AG04449 (cell line): ENCODE measurements around the gene YIPF2.
A peak's percentile ranks its signal among the peaks of the same experiment; 100 is the strongest.

Experiments
- CTCF ChIA-PET: fragments of 350-600 bp; formaldehyde crosslinking; extraction: SDS; loops from one replicate; lab custom pipeline; 2021; ENCODE audit warnings: antibody characterized with exemption; lab: Yijun Ruan, JAX
- POLR2A ChIA-PET: fragments of 400-600, 350-600 bp; formaldehyde crosslinking; extraction: SDS; loops from one replicate; lab custom pipeline; 2020; ENCODE audit warnings: antibody characterized with exemption, inconsistent platforms; lab: Yijun Ruan, JAX
- DNase-seq: peaks from one replicate; pipeline ENCODE4 v3.0.0-alpha.2; 2010; ENCODE audit warnings: low read depth, low spot score
- H3K4me3 ChIP-seq: 2 replicates; pipeline ENCODE4 v1.5.1; 2011; ENCODE audit warnings: low read depth, mild to moderate bottlenecking, control low read depth, low read length
- TF ChIP-seq, protein P1 (sequence below): IDR thresholded peaks from one replicate; pipeline ENCODE4 v1.5.1; 2011; ENCODE audit warnings: mild to moderate bottlenecking, moderate library complexity, low read length, control low read depth, inconsistent platforms; ENCODE audit not compliant: insufficient read depth; ENCODE audit errors: missing control alignments

Gene YIPF2

DNA sequence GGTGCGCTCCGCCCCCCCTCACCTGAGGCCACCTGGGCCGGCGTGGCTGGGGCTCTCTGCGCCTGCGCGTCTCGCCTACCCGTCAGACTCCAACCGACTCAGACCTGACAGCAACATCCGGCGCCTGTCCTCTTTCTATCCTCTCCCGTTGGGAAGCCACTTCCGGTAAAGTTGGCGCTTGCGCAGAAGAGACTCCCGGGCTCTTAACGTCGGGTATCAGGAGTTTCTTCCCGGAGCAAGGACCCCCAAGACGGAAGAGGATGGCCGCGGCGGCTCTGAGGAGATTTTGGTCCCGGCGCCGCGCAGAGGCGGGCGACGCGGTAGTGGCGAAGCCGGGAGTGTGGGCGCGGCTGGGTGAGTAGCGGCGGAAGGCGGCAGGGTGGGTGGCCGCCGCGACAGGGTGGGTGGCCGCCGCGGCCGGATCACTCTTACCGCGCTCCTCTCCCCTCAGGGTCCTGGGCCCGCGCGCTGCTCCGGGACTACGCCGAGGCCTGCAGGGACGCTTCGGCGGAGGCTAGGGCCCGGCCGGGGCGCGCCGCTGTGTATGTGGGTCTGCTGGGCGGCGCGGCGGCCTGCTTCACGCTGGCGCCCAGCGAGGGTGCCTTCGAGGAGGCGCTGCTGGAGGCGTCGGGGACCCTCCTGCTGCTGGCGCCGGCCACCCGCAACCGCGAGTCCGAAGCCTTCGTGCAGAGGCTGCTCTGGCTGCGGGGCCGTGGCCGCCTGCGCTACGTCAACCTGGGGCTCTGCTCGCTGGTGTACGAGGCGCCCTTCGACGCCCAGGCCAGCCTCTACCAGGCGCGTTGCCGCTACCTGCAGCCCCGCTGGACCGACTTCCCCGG lies at the start of gene YIPF2, which contains the start of gene TIMM29:
Gene YIPF2 (minus strand): TSS at position 77 of the 839 bp plus-strand sequence. CDS start 229 bp downstream, outside the sequence.
Gene TIMM29 (plus strand): TSS at position 249 of the 839 bp plus-strand sequence. CDS start 12 bp downstream, at position 261.
- TF ChIP-seq, protein P1, sequence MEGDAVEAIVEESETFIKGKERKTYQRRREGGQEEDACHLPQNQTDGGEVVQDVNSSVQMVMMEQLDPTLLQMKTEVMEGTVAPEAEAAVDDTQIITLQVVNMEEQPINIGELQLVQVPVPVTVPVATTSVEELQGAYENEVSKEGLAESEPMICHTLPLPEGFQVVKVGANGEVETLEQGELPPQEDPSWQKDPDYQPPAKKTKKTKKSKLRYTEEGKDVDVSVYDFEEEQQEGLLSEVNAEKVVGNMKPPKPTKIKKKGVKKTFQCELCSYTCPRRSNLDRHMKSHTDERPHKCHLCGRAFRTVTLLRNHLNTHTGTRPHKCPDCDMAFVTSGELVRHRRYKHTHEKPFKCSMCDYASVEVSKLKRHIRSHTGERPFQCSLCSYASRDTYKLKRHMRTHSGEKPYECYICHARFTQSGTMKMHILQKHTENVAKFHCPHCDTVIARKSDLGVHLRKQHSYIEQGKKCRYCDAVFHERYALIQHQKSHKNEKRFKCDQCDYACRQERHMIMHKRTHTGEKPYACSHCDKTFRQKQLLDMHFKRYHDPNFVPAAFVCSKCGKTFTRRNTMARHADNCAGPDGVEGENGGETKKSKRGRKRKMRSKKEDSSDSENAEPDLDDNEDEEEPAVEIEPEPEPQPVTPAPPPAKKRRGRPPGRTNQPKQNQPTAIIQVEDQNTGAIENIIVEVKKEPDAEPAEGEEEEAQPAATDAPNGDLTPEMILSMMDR, result no peak
- DNase-seq, result peak; percentile 88
- H3K4me3 ChIP-seq, result peak within 1 kb of the TSS; percentile 90
- ChIA-PET CTCF (interaction anchor here (0.8 to 6.4 kb wide), 8 partner anchors 10 to 64 kb away, joined by 3 to 73 read pairs (median 6); no protein-coding TSS in a partner anchor), POLR2A (no interaction called here)

DNA sequence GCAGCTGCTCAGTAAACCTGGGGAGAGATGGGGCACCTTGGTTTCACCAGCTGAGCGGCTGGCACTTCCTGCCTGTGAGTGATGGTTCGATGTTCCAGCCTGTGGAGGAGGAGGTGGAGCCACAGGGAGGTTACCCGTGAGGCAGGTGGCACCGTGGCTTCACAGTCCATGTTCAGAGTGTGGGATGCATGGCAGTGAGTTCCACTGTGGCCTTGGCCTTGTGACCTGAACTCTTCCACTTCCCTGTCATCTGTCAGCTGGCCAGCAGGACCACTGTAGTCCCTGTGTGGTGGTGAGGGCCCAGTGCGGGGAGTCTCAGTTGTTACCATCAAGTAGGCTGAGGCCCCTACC lies 49.3 kb upstream of the YIPF2 start:
- H3K4me3 ChIP-seq, result no peak overlapping the region
- POLR2A ChIA-PET, result interaction anchor here (0.6 kb wide), 1 partner anchor 88 kb away, joined by 3 read pairs; no protein-coding TSS in a partner anchor
- CTCF ChIA-PET, result interaction anchor here (1.5 to 2.1 kb wide), 2 partner anchors 42 to 107 kb away, joined by 4 to 7 read pairs; no protein-coding TSS in a partner anchor
- no peak for DNase-seq
- TF ChIP-seq, protein P1, result no peak

DNA sequence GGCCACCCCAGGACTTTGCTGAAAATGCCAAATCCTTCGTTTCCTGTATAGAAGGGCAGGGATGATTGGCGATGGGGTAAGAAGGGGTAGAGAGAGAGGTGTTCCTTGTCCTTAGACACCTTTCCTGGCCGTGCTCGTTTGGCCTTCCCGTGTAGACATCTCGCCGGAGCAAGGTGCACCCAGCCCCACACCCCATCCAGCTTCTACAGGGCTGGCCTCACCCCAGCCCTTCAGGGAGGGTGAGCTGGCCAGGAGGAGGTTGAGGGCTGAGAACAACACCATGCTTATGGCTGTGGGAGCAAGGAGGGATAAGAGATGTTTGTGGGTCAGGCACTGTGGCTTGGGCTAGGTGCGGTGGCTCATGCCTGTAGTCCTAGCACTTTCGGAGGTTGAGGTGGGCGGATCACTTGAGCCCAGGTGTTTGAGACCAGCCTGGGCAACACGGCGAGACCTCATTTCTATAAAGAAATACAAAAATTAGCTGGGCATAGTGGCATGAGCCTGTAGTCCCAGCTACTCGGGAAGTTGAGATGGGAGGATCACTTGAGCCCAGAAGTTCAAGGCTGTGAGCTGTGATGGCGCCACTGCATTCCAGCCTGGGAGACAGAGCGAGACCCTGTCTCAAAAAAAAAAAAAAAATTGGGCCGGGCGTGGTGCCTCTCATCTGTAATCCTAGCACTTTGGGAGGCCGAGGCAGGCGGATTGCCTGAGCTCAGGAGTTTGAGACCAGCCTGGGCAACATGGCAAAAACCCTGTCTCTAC lies 47.9 kb upstream of the YIPF2 start:
- DNase-seq, result no peak
- POLR2A ChIA-PET, result interaction anchor here (0.6 kb wide), 1 partner anchor 8 kb away, joined by 3 read pairs; no protein-coding TSS in a partner anchor
- no peak overlapping the region for H3K4me3 ChIP-seq
- CTCF ChIA-PET, result interaction anchor here (1.2 to 3.4 kb wide), 4 partner anchors 9 to 105 kb away, joined by 3 to 21 read pairs (median 4); no protein-coding TSS in a partner anchor
- TF ChIP-seq, protein P1, result no peak

DNA sequence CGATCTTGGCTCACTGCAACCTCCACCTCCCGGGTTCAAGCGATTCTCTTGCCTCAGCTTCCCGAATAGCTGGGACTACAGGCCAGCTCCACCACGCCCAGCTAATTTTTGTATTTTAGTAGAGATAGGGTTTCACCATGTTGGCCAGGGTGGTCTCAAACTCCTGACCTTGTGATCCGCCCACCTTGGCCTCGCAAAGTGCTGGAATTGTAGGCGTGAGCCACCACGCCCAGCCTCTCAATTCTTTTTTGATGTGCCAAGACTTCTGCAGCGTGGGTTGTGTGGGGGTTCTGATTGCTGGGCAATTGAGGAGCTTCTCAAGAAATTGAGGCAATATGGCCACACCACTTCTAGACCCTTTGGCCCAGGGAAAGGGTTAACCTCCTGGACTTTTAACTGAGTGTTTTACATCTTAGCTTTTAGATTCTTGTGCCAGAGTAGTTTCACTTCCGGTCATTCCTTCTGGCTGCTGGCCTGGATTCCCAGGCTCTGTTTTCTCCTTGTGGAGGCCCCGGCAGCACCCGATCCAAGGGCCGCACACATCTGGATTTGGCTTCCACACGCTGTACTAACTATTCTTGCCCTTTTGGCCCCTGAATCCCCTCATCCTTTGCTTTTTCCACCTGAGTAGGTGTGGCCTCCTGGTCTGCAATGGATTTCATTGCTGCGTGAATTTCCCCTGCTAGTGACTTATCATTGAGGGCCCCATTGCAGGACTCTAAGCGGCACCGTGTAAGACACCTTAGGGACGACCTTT lies 47.1 kb upstream of the YIPF2 start:
- no peak overlapping the region for H3K4me3 ChIP-seq
- DNase-seq, result no peak
- ChIA-PET POLR2A (no interaction called here), CTCF (interaction anchor here (1.6 to 3.4 kb wide), 2 partner anchors 10 to 34 kb away, joined by 4 to 21 read pairs; no protein-coding TSS in a partner anchor)
- TF ChIP-seq, protein P1, result no peak

DNA sequence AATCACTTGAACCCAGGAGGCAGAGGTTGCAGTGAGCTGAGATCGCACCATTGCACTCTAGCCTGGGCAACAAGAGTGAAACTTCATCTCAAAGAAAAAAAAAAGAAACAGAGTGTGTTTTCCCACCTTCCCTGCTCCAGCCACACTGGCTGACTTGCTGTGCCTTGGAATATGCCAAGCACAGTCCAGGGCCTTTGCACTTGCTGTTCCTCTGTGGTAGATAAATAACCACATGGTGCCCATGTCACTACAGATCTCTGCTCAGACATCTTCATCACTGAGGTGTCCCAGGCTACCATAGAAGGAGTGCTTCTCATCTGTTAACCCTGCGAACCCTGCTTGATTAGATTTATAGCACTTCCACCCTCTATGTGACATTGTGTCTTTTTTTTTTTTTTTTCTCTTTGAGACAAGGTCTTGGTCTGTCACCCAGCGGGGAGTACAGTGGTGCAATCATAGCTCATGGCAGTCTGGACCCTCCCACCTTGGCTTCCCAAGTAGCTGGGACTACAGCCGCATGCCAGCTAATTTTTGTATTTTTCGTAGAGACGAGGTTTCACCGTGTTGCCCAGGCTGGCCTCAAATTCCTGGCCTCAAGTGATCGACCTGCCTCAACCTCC lies 42.8 kb upstream of the YIPF2 start:
- ChIA-PET CTCF (interaction anchor here (1.5 kb wide), 1 partner anchor 10 kb away, joined by 7 read pairs; the partner anchor contains the start of gene SMARCA4), POLR2A (no interaction called here)
- DNase-seq, result no peak
- H3K4me3 ChIP-seq, result no peak overlapping the region
- TF ChIP-seq, protein P1, result no peak
